Bladder microvascular endothelial cell (primary cell): ENCODE data around the gene PHC2. TPM values are rescaled to one million over a fixed set of nuclear protein-coding genes. Genes with fewer than 3 reads are reported as not detected.

Experiments used
- total RNA-seq: library from RNA; depleted of rRNA; stranded (reverse); fragments of >200 nt; gene quantifications from 2 replicates; pipeline ENCODE4 v1.2.3, GENCODE V29; 2014

PHC2 gene, protein sequence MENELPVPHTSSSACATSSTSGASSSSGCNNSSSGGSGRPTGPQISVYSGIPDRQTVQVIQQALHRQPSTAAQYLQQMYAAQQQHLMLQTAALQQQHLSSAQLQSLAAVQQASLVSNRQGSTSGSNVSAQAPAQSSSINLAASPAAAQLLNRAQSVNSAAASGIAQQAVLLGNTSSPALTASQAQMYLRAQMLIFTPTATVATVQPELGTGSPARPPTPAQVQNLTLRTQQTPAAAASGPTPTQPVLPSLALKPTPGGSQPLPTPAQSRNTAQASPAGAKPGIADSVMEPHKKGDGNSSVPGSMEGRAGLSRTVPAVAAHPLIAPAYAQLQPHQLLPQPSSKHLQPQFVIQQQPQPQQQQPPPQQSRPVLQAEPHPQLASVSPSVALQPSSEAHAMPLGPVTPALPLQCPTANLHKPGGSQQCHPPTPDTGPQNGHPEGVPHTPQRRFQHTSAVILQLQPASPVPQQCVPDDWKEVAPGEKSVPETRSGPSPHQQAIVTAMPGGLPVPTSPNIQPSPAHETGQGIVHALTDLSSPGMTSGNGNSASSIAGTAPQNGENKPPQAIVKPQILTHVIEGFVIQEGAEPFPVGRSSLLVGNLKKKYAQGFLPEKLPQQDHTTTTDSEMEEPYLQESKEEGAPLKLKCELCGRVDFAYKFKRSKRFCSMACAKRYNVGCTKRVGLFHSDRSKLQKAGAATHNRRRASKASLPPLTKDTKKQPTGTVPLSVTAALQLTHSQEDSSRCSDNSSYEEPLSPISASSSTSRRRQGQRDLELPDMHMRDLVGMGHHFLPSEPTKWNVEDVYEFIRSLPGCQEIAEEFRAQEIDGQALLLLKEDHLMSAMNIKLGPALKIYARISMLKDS
- total RNA-seq, result 54.1 and 75.1 TPM in 2 replicates

DNA sequence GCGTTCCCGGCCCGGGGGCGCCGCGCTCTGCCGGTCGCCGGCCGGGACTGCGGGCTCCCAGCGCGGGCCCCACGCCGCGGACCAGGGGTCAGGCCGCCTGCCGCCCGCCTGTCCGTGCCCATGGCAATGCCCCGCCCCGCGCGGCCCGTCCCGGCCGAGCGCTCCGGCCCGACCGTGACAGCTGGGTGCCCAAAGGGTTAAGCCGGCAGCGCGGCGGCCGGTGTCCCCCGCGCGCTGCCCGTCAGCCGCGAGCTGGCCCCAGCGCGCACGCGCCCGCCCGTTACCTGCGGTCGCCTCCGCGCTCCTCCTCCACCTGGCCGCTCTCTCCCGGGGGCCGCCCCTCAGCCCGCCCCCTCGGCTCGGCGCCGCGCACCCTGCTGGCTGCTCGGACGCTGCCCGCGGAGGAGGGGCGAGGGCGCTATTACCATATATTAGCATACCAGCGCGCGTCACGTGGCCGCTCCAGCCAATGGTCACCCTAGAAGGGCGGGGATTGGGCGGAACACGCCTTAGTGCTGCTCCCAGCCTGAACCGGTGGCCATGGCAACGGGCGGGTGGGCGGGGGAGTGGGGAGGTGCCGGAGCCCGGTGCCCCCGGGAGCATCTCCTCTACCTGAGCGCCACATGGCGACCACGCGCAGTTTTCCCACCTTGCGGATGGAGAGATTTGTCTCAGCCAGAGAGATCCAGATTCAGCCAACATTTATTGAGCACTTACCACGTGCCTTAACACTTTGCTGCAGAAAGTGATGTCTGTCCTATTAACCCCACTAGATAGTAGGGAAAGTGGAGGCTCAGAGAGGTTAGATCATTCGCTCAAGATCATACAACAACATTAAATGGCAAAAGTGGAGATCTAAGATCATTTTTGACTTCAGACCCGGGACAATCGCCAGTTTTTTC lies at the start of gene PHC2:
TSS of gene PHC2 (minus strand) at position 404 of the 902 bp plus-strand sequence. CDS start 55,556 bp downstream, outside the sequence.

DNA sequence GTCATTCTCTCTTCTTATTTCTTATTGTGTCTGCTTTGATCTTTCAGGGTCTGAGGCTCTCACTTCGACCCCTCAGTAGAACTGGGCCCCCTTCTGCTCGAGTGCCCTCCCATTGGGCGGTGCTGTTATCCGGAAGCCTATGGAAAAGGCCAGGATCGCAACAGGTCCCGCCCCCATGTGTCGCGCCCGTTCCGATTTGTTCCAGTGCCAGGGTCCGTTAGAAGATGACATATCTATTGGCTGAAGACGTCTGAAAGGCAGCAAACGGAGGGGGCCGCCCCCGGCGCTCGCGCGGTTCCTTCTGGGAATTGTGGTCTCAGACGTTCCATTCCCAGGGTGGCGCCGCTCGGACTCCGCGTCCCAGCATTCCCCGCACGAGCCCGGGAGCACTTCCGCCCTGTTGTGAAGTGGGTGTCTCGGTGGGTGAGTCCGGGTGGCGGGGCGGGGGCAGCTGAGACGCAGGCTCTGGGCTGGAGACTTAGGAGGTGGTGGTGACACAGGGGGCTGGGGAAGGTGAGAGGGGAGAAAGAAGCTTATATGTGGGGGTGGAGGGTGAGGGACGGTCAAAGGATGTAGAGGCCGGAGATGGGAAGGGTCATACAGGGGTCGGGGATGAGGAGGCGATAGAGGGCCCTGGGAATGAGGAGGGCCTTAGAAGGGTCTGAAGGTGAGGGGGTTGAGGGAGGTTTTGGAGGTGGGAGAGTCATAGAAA lies 41.5 kb upstream of the PHC2 start, which contains the start of gene ZSCAN20:
TSS of gene ZSCAN20 (plus strand) at position 377 of the 712 bp plus-strand sequence. CDS start 6,644 bp downstream, outside the sequence.

DNA sequence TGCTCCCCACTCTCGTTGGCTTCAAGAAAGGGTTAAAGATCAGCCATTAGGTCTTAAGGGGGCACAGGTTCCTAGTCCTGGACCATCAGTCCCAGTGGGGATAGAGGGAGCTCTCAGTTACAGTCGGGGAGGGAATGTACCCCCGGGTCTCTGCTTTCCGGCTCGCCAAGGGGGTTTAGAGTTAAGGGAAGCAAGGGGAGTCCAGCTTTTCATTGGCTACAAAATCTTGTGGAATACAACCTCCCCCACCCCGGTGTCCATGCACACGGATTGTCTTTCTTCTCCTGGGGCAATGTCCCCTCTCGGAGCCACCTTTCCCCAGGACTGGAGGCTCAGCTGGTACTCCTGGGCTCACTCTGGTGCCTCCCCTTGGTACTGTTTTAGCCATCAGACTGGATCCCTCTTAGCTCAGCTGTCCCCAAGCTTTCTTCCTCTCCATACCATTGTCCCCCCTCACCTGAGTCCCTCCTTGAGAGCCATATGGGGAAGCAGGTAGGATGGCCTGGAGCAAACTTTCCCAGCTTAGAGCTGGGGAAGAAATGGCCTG lies 110.2 kb downstream of the PHC2 start, which contains the start of gene A3GALT2:
TSS of gene A3GALT2 (minus strand) at position 480 of the 547 bp plus-strand sequence. CDS start at position 480, 0 bp downstream.

Other genes with a start within 250 kb of the PHC2 start
- gene TRIM62, start 249.1 kb downstream of the PHC2 start, total RNA-seq, result 0.97 and 2.6 TPM in 2 replicates
- 2.8 and 7.9 TPM in 2 replicates for gene ZNF362, start 174.6 kb downstream of the PHC2 start, total RNA-seq
- gene A3GALT2, start 110.0 kb downstream of the PHC2 start, total RNA-seq, result not detected in 2 replicates
- gene ZSCAN20, start 41.5 kb upstream of the PHC2 start, total RNA-seq, result 5.2 and 9.3 TPM in 2 replicates